Activated B cell treated with CpG ODN at 0.5 μM for 24 hours (primary cell): ENCODE results near the gene ARHGAP4. TPM values are rescaled to one million over a fixed set of nuclear protein-coding genes. Genes with fewer than 3 reads are reported as not detected.

ENCODE experiments used
- ATAC-seq: fragments of 200-7000 bp; cut with Tn5 transposase; one replicate; pipeline ENCODE4 v1.10.0; 2021; ENCODE audit warnings: low read depth, mild to moderate bottlenecking, moderate library complexity
- CTCF ChIA-PET: fragments of 350-600 bp; sonication (Branson Sonifier 250); formaldehyde crosslinking; loops from one replicate; lab custom pipeline; 2021; ENCODE audit warnings: antibody characterized with exemption; lab: Charles Lee
- POLR2A ChIA-PET: fragments of 350-600 bp; sonication (Branson Sonifier 250); formaldehyde crosslinking; loops from one replicate; lab custom pipeline; 2021; ENCODE audit warnings: antibody characterized with exemption; lab: Charles Lee
- DNase-seq: peaks from one replicate; pipeline ENCODE4 v3.0.0; 2022
- H3K27ac Mint-ChIP-seq: one replicate; pipeline ENCODE4 v1.8.0; 2020; ENCODE audit warnings: mixed read lengths
- H3K27me3 Mint-ChIP-seq: one replicate; pipeline ENCODE4 v1.8.0; 2021; ENCODE audit warnings: mixed read lengths
- H3K36me3 Mint-ChIP-seq: one replicate; pipeline ENCODE4 v1.8.0; 2021; ENCODE audit warnings: low read depth, mixed read lengths
- H3K4me1 Mint-ChIP-seq: one replicate; pipeline ENCODE4 v1.8.0; 2021; ENCODE audit warnings: mixed read lengths
- H3K4me3 Mint-ChIP-seq: one replicate; pipeline ENCODE4 v1.8.0; 2020; ENCODE audit warnings: mild to moderate bottlenecking, mixed read lengths
- H3K9me3 Mint-ChIP-seq: one replicate; pipeline ENCODE4 v1.8.0; 2020; ENCODE audit warnings: mixed read lengths
- intact Hi-C: fragments of 100-400 bp; cut with micrococcal nuclease; formaldehyde crosslinking; loops from one replicate; pipeline ENCODE4 v1.15.1; 2024
- total RNA-seq: library from RNA; stranded (reverse); gene quantifications from 2 replicates; pipeline ENCODE4 v1.2.3, GENCODE V29; 2022
- TF ChIP-seq, protein P1 (sequence below): fragments of 200-600 bp; IDR thresholded peaks from one replicate; pipeline ENCODE4 v1.8.0; 2022; ENCODE audit warnings: antibody characterized with exemption, mild to moderate bottlenecking

The ARHGAP4 gene
- total RNA-seq, 1 donor from 2014 or later, result 158 TPM

DNA sequence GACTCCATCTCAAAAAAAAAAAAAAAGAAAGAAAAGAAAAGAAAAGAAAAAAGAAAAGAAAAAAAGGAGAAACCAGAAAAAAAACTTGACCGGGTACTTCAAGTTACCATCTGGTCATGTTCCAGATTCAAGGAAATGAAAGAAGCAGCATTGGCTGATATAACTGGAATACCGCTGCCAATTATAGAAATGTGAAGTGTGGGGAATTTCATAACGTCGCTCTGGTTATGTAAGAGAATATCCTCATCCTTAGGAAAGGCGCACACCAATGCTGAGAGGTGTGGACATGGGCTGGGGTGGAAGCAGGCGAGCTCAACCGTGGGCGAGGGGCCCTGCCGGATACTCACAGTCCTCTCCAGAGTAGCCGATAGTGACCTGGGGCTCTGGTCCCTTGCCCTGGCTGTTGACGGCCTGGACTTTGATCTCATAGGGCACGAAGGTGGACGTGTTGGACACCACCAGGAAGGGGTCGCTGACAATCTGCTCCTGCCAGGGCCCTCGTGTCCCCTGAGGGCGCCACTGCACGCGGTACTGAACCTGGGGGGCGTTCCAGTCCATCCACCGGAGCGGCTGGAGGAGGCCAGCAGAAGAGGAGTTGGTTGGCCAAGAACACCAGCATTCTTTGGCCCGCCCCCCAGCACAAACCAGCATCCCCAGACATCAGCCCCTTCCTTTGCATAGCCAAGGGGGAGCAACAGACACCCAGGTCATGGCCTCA lies 59.6 kb downstream of the ARHGAP4 start:
- H3K9me3 Mint-ChIP-seq, result no peaks in the 10 kb centered on the region
- H3K4me3 Mint-ChIP-seq, result no peak overlapping the region
- TF ChIP-seq, protein P1, sequence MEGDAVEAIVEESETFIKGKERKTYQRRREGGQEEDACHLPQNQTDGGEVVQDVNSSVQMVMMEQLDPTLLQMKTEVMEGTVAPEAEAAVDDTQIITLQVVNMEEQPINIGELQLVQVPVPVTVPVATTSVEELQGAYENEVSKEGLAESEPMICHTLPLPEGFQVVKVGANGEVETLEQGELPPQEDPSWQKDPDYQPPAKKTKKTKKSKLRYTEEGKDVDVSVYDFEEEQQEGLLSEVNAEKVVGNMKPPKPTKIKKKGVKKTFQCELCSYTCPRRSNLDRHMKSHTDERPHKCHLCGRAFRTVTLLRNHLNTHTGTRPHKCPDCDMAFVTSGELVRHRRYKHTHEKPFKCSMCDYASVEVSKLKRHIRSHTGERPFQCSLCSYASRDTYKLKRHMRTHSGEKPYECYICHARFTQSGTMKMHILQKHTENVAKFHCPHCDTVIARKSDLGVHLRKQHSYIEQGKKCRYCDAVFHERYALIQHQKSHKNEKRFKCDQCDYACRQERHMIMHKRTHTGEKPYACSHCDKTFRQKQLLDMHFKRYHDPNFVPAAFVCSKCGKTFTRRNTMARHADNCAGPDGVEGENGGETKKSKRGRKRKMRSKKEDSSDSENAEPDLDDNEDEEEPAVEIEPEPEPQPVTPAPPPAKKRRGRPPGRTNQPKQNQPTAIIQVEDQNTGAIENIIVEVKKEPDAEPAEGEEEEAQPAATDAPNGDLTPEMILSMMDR, result no peak
- H3K4me1 Mint-ChIP-seq, result no peaks in the 10 kb centered on the region
- peaks cover 5% of the 10 kb centered on the region for H3K36me3 Mint-ChIP-seq
- ATAC-seq (no peak), DNase-seq (no peak)
- no peaks in the 10 kb centered on the region for H3K27me3 Mint-ChIP-seq
- intact Hi-C loops, result no loop called here
- CTCF ChIA-PET, result no interaction called here
- no peak overlapping the region for H3K27ac Mint-ChIP-seq
- POLR2A ChIA-PET, result no interaction called here

DNA sequence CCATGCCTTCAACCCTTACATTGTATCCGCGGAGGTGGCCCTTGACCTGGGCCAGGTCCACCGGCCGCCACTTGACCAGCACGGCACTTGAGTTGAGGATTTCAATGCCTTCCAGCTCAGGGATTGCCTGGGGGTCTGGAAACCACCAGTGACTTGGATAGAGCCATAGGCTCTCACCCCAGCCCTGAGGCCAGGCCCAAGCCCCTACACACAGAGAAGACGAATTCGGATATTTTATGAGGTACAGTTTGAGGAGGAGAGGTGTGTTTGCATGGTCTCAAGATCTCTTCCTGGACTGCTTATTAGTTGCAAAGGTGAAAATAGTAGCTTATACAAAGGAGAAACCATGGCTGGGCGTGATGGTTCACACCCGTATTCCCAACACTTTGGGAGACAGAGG lies 60.4 kb downstream of the ARHGAP4 start:
- ATAC-seq, result no peak
- Mint-ChIP-seq H3K27me3 (no peaks in the 10 kb centered on the region), H3K4me3 (no peak overlapping the region), H3K27ac (no peak overlapping the region), H3K4me1 (no peaks in the 10 kb centered on the region), H3K36me3 (peaks cover 5% of the 10 kb centered on the region), H3K9me3 (no peaks in the 10 kb centered on the region)
- ChIA-PET POLR2A (no interaction called here), CTCF (no interaction called here)
- TF ChIP-seq, protein P1, result no peak
- intact Hi-C loops, result no loop called here
- no peak for DNase-seq

DNA sequence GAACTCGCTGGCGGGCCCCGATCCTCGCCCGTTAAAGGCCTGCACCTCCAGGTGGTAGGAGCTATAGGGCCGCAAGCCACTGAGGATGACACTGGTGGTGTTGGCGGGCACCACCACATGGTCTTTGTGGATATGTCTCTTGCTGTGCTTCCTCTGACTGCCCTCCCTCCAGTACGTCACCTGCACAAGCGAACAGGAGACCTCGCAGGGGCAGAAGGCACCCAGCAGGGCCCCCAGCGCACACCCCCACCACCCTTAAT lies 60.8 kb downstream of the ARHGAP4 start:
- no peaks in the 10 kb centered on the region for H3K27me3 Mint-ChIP-seq
- no peaks in the 10 kb centered on the region for H3K9me3 Mint-ChIP-seq
- no peak for DNase-seq
- intact Hi-C loops, result no loop called here
- ATAC-seq, result no peak
- CTCF ChIA-PET, result no interaction called here
- peaks cover 5% of the 10 kb centered on the region for H3K36me3 Mint-ChIP-seq
- H3K4me3 Mint-ChIP-seq, result no peak overlapping the region
- POLR2A ChIA-PET, result no interaction called here
- TF ChIP-seq, protein P1, result no peak
- H3K27ac Mint-ChIP-seq, result no peak overlapping the region
- H3K4me1 Mint-ChIP-seq, result no peaks in the 10 kb centered on the region

DNA sequence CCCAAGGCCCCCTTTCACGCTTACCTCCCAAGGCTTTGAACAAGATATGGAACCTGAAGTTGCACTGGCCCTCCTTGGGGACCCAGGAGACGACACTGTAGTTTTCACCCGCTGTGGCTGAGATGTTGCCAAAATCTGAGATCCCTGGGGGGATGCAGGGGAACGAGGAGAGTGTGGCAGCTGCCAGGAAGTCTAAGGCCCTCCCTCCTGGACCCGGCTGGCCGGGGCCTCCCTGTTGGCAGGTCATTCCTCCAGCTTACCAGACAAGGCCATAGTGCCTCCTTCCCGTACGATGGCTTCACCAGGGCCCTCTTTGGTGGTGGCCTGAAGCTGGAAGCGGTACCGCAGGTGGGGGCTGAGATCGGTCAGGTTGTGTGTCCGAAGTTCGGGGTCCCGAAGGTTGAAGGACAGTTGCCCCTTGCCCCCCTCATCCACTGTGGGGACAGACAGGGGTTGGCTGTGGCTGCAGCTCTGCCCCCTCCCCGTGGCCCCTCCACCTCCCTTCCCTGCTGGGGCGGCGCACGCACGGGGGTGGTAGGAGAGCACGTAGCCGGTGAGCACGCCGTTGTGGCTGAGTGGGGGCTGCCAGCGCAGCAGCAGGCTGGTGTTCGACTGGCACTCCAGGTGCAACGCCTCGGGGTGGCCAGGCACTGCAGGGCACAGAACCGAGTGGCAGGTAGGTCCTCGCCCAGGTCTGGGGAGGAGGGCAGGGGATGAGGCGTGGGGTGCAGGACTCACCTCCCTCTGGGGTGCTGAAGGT lies 61.3 kb downstream of the ARHGAP4 start:
- Mint-ChIP-seq H3K9me3 (no peaks in the 10 kb centered on the region), H3K27me3 (no peaks in the 10 kb centered on the region), H3K36me3 (peaks cover 5% of the 10 kb centered on the region), H3K4me1 (no peaks in the 10 kb centered on the region), H3K27ac (no peak overlapping the region), H3K4me3 (no peak overlapping the region)
- TF ChIP-seq, protein P1, result no peak
- no peak for ATAC-seq
- ChIA-PET CTCF (no interaction called here), POLR2A (no interaction called here)
- intact Hi-C loops, result no loop called here
- no peak for DNase-seq

DNA sequence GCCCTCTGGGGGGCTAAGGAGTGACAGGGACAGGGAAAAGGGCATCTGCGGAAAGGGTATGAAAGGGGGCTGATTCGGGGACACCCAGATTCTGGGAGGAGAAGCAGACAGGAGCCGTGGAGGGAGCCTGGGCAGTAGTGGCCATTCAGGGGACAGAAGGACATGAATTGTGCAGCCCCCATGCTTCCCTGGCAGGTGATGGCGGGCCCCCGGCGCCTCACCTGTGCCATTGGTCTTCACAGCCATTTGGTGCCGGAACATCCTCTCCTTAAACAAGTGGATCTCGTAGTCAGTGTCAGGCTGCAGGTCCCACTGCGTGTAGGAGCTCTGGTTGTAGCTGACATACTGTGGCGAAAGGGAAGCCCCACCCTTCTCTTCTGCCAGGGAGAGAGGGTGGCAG lies 62.0 kb downstream of the ARHGAP4 start:
- TF ChIP-seq, protein P1, result no peak
- H3K4me1 Mint-ChIP-seq, result no peaks in the 10 kb centered on the region
- H3K27ac Mint-ChIP-seq, result no peak overlapping the region
- ATAC-seq (no peak), DNase-seq (no peak)
- no peaks in the 10 kb centered on the region for H3K9me3 Mint-ChIP-seq
- intact Hi-C loops, result no loop called here
- no peaks in the 10 kb centered on the region for H3K27me3 Mint-ChIP-seq
- ChIA-PET CTCF (no interaction called here), POLR2A (no interaction called here)
- H3K36me3 Mint-ChIP-seq, result peaks cover 5% of the 10 kb centered on the region
- H3K4me3 Mint-ChIP-seq, result no peak overlapping the region
